Measurements from ENCODE around the gene ESYT1. TPM values are rescaled to one million over a fixed set of nuclear protein-coding genes. Genes with fewer than 3 reads are reported as not detected.

ESYT1 gene, protein sequence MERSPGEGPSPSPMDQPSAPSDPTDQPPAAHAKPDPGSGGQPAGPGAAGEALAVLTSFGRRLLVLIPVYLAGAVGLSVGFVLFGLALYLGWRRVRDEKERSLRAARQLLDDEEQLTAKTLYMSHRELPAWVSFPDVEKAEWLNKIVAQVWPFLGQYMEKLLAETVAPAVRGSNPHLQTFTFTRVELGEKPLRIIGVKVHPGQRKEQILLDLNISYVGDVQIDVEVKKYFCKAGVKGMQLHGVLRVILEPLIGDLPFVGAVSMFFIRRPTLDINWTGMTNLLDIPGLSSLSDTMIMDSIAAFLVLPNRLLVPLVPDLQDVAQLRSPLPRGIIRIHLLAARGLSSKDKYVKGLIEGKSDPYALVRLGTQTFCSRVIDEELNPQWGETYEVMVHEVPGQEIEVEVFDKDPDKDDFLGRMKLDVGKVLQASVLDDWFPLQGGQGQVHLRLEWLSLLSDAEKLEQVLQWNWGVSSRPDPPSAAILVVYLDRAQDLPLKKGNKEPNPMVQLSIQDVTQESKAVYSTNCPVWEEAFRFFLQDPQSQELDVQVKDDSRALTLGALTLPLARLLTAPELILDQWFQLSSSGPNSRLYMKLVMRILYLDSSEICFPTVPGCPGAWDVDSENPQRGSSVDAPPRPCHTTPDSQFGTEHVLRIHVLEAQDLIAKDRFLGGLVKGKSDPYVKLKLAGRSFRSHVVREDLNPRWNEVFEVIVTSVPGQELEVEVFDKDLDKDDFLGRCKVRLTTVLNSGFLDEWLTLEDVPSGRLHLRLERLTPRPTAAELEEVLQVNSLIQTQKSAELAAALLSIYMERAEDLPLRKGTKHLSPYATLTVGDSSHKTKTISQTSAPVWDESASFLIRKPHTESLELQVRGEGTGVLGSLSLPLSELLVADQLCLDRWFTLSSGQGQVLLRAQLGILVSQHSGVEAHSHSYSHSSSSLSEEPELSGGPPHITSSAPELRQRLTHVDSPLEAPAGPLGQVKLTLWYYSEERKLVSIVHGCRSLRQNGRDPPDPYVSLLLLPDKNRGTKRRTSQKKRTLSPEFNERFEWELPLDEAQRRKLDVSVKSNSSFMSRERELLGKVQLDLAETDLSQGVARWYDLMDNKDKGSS
- 72.0 TPM for polyA plus RNA-seq (2013, experiment 1 of 2)
- 70.5 TPM for polyA plus RNA-seq (2013, experiment 2 of 2)

DNA sequence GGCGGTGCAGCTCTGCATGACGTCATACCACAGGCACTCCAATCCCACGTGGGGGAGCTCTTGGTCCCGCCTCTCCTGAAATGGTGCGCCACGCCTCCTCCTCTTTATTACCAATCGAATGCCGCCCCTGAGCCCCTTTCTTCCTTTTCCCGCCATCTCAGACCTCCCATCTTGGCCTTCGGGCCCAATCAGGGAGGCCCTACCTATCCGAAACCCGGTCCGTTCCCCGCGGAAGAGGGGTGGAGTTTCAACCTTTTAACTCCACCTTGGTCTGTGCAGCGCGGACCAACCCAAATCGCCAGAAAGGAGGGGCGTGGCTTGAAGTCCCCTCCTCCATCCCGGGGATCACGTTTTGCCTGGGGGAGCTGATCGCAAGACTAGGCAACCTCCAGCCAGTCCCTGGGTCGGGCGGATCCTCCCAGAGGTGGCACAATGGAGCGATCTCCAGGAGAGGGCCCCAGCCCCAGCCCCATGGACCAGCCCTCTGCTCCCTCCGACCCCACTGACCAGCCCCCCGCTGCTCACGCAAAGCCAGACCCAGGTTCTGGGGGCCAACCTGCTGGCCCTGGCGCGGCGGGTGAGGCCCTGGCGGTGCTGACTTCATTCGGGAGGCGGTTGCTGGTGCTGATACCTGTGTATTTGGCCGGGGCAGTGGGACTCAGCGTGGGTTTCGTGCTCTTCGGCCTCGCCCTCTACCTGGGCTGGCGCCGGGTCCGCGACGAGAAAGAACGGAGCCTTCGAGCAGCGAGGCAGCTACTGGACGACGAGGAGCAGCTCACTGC, at the start of gene ESYT1:
TSS of gene ESYT1 (plus strand) at position 380 of the 782 bp plus-strand sequence. CDS start at position 433, 53 bp downstream.
- Histone ChIP-seq H3K9me3 (ENCODE audit: insufficient read depth, low read depth, low read length) (no peaks in the 10 kb centered on the region), H3K27ac (ENCODE audit: low read depth, low read length) (peak within 1 kb of the TSS; percentile 86), H3K27me3 (ENCODE audit: insufficient read depth, low read length) (no peaks in the 10 kb centered on the region), H3K9ac (ENCODE audit: low read depth, low read length) (peak within 1 kb of the TSS; percentile 89), H3K36me3 (ENCODE audit: insufficient read depth, low read length) (peaks cover 28% of the 10 kb centered on the region), H3K4me3 (ENCODE audit: low read length) (peak within 1 kb of the TSS; percentile 97), H3K4me1 (ENCODE audit: insufficient read depth, low read length) (peaks cover 16% of the 10 kb centered on the region)
- WGBS, result under 1% methylated on average over 49 of the region's 49 CpGs

- H3K27ac ChIP-seq (ENCODE audit: low read depth, low read length), result peak overlapping the region; percentile 93; the same call in 1 of the 2 replicates
- H3K9ac ChIP-seq (ENCODE audit: low read depth, low read length), result no peak overlapping the region
- no peaks in the 10 kb centered on the region; the same call in 1 of the 2 replicates for H3K27me3 ChIP-seq (ENCODE audit: insufficient read depth, low read length)
- H3K4me1 ChIP-seq (ENCODE audit: insufficient read depth, low read length), result peaks cover 17% of the 10 kb centered on the region; the same call in 1 of the 2 replicates
- no CpG with 5 or more reads among the region's 1 CpG for WGBS
- H3K4me3 ChIP-seq (ENCODE audit: low read length), result peak overlapping the region; percentile 84
- H3K36me3 ChIP-seq (ENCODE audit: insufficient read depth, low read length), result peaks cover under 1% of the 10 kb centered on the region
- H3K9me3 ChIP-seq (ENCODE audit: insufficient read depth, low read depth, low read length), result peaks cover 2% of the 10 kb centered on the region; the same call in 1 of the 2 replicates
Observed at GRCh38 chr12:56078427-56078826, 49.6 kb upstream of the ESYT1 start.

GRCh38 chr12:56078931-56079722, 48.9 kb upstream of the ESYT1 start:
- H3K27me3 ChIP-seq (ENCODE audit: insufficient read depth, low read length), result no peaks in the 10 kb centered on the region; the same call in 1 of the 2 replicates
- peak overlapping the region; percentile 84 for H3K4me3 ChIP-seq (ENCODE audit: low read length)
- peak overlapping the region; percentile 80 for H3K9ac ChIP-seq (ENCODE audit: low read depth, low read length)
- 2% methylated on average over 48 of the region's 50 CpGs for WGBS
- peak overlapping the region; percentile 93 for H3K27ac ChIP-seq (ENCODE audit: low read depth, low read length)
- H3K36me3 ChIP-seq (ENCODE audit: insufficient read depth, low read length), result peaks cover 8% of the 10 kb centered on the region
- H3K4me1 ChIP-seq (ENCODE audit: insufficient read depth, low read length), result peaks cover 17% of the 10 kb centered on the region; the same call in 1 of the 2 replicates
- H3K9me3 ChIP-seq (ENCODE audit: insufficient read depth, low read depth, low read length), result peaks cover 2% of the 10 kb centered on the region; the same call in 1 of the 2 replicates

DNA sequence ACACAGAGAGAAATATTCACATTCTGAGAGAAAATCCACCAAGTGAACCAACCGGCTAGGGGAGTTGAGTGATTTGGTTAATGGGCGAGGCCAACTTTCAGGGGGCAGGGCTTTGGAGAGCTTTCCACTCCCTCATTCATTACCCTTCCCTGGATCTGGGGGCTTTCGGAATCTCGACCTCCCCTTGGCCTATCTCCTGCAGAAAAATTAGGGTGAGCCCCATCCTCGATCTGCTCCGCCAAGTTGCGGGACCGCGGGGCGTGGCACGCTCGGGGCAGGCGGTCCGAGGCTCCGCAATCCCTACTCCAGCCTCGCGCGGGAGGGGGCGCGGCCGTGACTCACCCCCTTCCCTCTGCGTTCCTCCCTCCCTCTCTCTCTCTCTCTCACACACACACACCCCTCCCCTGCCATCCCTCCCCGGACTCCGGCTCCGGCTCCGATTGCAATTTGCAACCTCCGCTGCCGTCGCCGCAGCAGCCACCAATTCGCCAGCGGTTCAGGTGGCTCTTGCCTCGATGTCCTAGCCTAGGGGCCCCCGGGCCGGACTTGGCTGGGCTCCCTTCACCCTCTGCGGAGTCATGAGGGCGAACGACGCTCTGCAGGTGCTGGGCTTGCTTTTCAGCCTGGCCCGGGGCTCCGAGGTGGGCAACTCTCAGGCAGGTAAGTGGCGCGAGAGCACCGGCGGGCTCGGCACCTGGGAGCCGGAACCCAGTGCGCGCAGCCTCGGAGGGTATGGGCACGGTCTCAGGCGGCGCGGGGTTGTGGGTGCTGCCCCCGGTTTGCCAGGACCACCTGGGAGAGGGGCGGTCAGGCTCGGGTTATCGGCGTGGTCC, 48.1 kb upstream of the ESYT1 start, which contains the start of gene ERBB3:
TSS of gene ERBB3 (plus strand) at position 443 of the 833 bp plus-strand sequence. CDS start at position 579, 136 bp downstream.
- Histone ChIP-seq H3K9ac (ENCODE audit: low read depth, low read length) (peak within 1 kb of the TSS; percentile 82), H3K36me3 (ENCODE audit: insufficient read depth, low read length) (peaks cover 11% of the 10 kb centered on the region), H3K27ac (ENCODE audit: low read depth, low read length) (peak within 1 kb of the TSS; percentile 93), H3K4me3 (ENCODE audit: low read length) (peak within 1 kb of the TSS; percentile 84), H3K27me3 (ENCODE audit: insufficient read depth, low read length) (no peaks in the 10 kb centered on the region; the same call in 1 of the 2 replicates), H3K4me1 (ENCODE audit: insufficient read depth, low read length) (peaks cover 17% of the 10 kb centered on the region; the same call in 1 of the 2 replicates), H3K9me3 (ENCODE audit: insufficient read depth, low read depth, low read length) (peaks cover 2% of the 10 kb centered on the region; the same call in 1 of the 2 replicates)
- under 1% methylated on average over 58 of the region's 59 CpGs for WGBS

- Histone ChIP-seq H3K27ac (ENCODE audit: low read depth, low read length) (peak overlapping the region; percentile 93; the same call in 1 of the 2 replicates), H3K9ac (ENCODE audit: low read depth, low read length) (peak overlapping the region; percentile 82)
- 2% methylated on average over 20 of the region's 20 CpGs for WGBS
Observed at GRCh38 chr12:56080556-56081138, 47.4 kb upstream of the ESYT1 start.

GRCh38 chr12:56081393-56082347, 46.4 kb upstream of the ESYT1 start:
- WGBS, result 66% methylated on average over 6 of the region's 6 CpGs
- H3K4me3 ChIP-seq (ENCODE audit: low read length), result peak overlapping the region; percentile 84

More at GRCh38 chr12:56080556-56081138, 47.4 kb upstream of the ESYT1 start:
- no peaks in the 10 kb centered on the region; the same call in 1 of the 2 replicates for H3K27me3 ChIP-seq (ENCODE audit: insufficient read depth, low read length)
- H3K4me3 ChIP-seq (ENCODE audit: low read length), result peak overlapping the region; percentile 84
- peaks cover 2% of the 10 kb centered on the region; the same call in 1 of the 2 replicates for H3K9me3 ChIP-seq (ENCODE audit: insufficient read depth, low read depth, low read length)
- H3K36me3 ChIP-seq (ENCODE audit: insufficient read depth, low read length), result peaks cover 13% of the 10 kb centered on the region
- peaks cover 17% of the 10 kb centered on the region; the same call in 1 of the 2 replicates for H3K4me1 ChIP-seq (ENCODE audit: insufficient read depth, low read length)

GRCh38 chr12:56082382-56082781, 45.7 kb upstream of the ESYT1 start:
- H3K36me3 ChIP-seq (ENCODE audit: insufficient read depth, low read length), result peaks cover 28% of the 10 kb centered on the region
- H3K27me3 ChIP-seq (ENCODE audit: insufficient read depth, low read length), result no peaks in the 10 kb centered on the region; the same call in 1 of the 2 replicates
- no peaks in the 10 kb centered on the region for H3K9me3 ChIP-seq (ENCODE audit: insufficient read depth, low read depth, low read length)
- H3K27ac ChIP-seq (ENCODE audit: low read depth, low read length), result no peak overlapping the region
- 90% methylated on average over 2 of the region's 2 CpGs for WGBS
- peaks cover 17% of the 10 kb centered on the region; the same call in 1 of the 2 replicates for H3K4me1 ChIP-seq (ENCODE audit: insufficient read depth, low read length)
- peak overlapping the region; percentile 5; the same call in 1 of the 2 replicates for H3K9ac ChIP-seq (ENCODE audit: low read depth, low read length)
- no peak overlapping the region for H3K4me3 ChIP-seq (ENCODE audit: low read length)

More at GRCh38 chr12:56081393-56082347, 46.4 kb upstream of the ESYT1 start:
- peaks cover 2% of the 10 kb centered on the region; the same call in 1 of the 2 replicates for H3K9me3 ChIP-seq (ENCODE audit: insufficient read depth, low read depth, low read length)
- H3K4me1 ChIP-seq (ENCODE audit: insufficient read depth, low read length), result peaks cover 17% of the 10 kb centered on the region; the same call in 1 of the 2 replicates
- no peaks in the 10 kb centered on the region; the same call in 1 of the 2 replicates for H3K27me3 ChIP-seq (ENCODE audit: insufficient read depth, low read length)
- H3K27ac ChIP-seq (ENCODE audit: low read depth, low read length), result no peak overlapping the region
- H3K36me3 ChIP-seq (ENCODE audit: insufficient read depth, low read length), result peaks cover 21% of the 10 kb centered on the region
- H3K9ac ChIP-seq (ENCODE audit: low read depth, low read length), result 0 out of 2 replicates have a peak overlapping the region, but pooled peaks have one; percentile 82

DNA sequence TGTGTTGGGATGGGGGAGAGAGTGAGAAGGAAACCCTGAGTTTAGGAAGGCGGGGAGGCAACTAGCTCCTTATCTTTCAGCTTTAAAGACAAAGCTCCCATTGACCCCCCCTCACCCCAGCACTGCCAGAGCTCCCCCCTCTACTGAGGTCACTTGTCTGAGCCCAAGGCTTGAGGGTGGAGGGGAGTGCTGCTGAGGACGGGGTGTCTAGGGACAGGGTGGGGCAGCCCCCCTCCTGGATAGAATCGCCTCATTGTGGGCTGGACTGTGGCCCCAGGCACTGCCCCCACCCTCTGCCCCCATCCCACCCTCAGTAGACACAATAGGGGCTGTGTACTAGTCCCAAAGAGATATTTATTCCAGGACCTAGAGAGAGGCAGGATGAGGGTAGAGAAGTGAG, 45.1 kb upstream of the ESYT1 start:
- no peaks in the 10 kb centered on the region; the same call in 1 of the 2 replicates for H3K27me3 ChIP-seq (ENCODE audit: insufficient read depth, low read length)
- peaks cover 34% of the 10 kb centered on the region for H3K36me3 ChIP-seq (ENCODE audit: insufficient read depth, low read length)
- H3K9ac ChIP-seq (ENCODE audit: low read depth, low read length), result no peak overlapping the region
- H3K4me3 ChIP-seq (ENCODE audit: low read length), result no peak overlapping the region
- no peaks in the 10 kb centered on the region for H3K9me3 ChIP-seq (ENCODE audit: insufficient read depth, low read depth, low read length)
- no peak overlapping the region for H3K27ac ChIP-seq (ENCODE audit: low read depth, low read length)
- 100% methylated on average over 1 of the region's 3 CpGs for whole genome bisulfite sequencing
- H3K4me1 ChIP-seq (ENCODE audit: insufficient read depth, low read length), result peaks cover 17% of the 10 kb centered on the region; the same call in 1 of the 2 replicates
